HPDE6-E6E7 (cell line): ENCODE measurements around the gene CEP250.
A peak's percentile ranks its signal among the peaks of the same experiment; 100 is the strongest.
"Not testable (repeated sequence)": the region's sequence is repeated elsewhere in the genome, so short reads cannot be mapped to it uniquely, and the experiment has no call there.

Source experiments
- DNase-seq: peaks from one replicate; pipeline ENCODE4 v3.0.0; 2011; ENCODE audit warnings: missing footprints; ENCODE audit errors: extremely low spot score

CEP250 gene

GRCh38 chr20:35518955-35519354 lies 63.6 kb downstream of the CEP250 start:
- DNase-seq: no peak

DNA sequence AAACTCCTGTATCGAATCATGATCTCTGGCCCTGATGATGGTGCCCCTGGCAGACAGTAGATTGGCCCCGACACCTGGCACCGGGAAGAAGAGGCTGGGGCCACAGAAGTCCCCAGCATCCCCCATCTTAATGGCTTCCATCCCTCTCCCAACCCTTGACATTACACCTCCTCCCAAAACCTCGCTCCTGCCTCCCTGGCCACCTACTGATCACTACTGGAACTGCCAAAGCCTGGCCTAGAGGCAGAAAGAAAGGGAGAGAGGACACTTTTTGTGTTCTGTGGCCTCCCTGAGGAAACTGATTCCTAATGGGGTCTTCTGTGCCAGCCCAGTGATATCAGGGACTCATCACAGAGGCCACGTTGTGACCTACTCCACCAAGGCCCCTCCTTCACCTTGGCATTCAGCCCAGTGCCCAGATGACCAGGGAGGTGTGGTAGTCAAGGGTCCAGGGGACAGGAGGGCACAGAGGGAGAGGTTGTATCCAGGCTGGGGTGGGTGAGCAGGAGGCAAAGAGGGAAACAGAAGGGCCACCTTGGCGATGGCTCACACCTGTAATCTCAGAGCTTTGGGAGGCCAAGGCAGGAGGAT lies 68.0 kb downstream of the CEP250 start:
- DNase-seq: peak; percentile 76

DNA sequence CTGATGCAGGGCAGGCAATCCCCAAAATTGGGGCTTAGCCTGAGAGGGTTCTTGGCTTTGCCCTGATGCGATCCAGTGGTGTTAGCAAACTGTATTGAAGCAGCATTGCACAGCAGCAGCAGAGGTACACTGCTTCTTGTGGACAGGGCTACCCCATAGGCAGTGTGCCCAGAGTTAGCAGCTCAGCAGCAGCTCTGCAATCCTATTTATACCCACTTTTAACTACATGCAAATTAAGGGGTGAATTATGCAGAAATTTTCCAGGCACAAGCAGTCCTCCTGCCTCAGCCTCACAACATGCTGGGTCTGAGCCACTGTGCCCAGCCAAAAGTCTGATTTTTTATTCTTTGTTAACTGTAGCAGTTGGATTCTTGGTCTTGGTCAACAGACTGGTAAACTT lies 70.2 kb downstream of the CEP250 start:
- no peak for DNase-seq

DNA sequence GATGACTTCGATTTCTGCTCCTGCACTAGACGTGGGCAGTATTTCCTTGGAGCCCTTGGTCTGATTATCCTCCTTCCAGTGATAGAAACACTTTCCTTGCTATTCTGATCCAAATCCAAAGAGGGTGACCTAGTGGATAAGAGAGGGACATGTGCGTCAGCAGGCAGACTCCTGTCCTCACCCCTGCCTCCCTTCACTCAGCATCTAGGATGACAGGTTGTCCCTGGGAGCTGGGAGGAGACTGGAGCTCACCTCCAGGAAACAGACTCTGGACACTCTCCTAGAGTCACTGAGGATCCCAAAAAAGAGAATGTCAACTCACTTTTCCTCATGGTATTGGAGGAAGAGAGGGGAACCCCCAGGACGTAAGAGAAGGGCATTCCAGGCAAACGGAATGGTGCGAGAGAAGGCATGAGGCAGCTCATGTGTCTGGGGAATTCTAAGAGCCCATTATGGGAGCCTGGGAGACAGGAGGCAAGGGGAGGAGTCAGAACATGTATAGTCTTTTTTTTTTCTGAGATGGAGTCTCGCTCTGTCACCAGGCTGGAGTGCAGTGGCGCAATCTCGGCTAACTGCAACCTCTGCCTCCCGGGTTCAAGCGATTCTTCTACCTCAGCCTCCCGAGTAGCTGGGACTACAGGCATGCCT lies 71.8 kb downstream of the CEP250 start:
- no peak for DNase-seq

DNA sequence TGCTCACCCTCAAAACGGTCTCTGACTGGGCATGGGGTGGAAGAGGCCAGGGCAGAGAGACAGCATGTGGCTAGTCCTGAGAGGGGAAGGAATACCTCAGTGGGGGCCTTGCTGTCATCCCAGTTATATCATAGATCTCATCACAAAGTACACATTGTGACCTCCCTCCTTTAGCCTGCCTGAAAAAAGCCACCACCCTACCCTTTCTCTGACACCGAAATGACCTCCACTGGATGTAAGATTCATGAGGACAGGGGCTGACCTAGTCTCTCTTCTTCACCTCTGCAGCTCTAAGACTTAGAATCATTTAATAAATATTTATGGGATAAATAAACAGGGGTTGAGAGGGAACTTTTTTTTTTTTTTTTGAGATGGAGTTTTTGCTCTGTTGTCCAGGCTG lies 74.2 kb downstream of the CEP250 start, which contains the start of gene C20orf173:
Gene C20orf173 (minus strand): TSS at position 101 of the 400 bp plus-strand sequence. CDS start 279 bp downstream, outside the sequence.
- no peak for DNase-seq

DNA sequence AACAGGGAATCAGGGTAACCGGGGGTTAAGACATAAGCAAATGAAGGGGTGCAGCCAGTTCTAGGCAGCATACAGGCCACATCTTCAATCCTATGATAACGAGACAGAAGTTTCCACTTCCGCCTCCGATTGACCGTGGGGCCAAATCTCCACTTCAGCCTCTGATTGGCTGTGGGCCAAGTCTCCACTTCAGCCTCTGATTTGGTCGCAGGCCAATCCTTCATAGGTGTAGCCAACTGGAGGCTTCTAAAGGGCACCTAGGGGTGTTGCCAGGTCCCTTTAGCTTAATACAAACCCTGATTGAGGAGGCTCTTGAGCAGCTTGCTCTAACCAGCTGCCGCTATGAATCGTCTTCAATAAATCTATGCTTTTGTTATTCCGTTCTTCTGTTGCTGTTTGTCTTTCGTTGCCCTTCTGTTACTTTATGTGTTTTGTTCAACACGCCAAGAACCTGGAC lies 84.4 kb downstream of the CEP250 start:
- no peak for DNase-seq

DNA sequence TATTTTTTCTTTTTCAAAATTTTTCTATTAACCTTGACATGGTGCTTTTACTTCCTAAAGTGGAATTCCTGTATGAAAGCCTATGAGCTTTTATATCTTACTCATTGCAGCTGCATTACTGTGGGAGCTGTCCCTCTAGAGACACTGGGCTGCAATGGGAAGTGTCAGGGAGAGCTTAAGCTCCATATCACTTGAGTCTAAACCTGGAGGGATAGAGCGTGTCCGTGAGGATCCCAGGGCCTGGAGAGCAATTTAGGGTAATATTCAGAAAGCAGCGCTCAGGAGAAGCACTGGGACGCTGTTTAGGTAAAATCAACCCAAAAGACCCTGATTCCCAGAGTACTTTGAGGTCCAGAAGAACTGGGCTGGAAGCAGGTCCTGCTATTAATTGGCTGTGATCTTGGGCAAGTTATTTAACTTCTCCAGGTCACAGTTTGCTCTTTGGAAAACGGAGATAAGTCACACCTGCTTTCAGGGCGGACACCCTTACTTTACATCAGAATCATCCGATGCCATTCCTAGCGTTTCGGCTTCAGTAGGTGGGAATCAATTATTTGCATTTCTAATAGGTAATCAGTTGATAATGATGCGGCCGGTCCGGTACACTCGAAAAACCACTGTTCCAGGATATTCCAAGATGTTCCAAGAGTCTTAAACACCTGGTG lies 85.9 kb downstream of the CEP250 start:
- no peak for DNase-seq

DNA sequence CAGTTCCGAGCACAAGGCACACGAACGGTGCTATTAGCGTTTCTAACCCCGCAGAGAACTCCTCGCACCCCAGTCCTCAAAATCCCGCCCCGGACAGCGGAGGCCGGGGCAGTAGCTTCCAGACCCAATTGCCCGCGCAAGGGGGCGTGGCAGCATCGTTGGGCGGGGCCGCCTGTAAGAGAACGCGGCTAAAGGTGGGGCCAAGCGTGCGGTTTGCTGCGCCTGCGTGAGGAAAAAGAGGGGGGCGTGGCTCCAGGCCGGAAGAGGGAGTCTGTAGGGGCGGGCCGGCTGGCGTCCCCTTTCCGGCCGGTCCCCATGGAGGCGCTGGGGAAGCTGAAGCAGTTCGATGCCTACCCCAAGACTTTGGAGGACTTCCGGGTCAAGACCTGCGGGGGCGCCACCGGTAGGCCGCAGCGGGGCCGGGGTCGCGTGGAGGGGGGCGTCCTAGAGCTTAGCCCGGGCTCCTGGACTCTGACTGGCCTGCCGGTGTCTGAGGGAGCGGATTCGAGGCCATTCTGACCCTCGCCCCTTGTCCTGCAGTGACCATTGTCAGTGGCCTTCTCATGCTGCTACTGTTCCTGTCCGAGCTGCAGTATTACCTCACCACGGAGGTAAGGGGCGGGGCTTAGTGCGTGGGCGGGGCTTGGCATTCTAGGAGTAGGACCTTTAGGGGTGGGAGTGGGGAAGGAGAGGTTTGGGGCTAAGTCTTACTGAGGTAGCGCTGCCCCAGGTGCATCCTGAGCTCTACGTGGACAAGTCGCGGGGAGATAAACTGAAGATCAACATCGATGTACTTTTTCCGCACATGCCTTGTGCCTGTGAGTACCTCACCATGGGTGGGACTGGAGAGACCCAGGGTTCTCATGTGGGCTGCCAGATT lies 86.6 kb downstream of the CEP250 start, which contains the start of gene ERGIC3:
Gene ERGIC3 (plus strand): TSS at position 296 of the 880 bp plus-strand sequence. CDS start 20 bp downstream, at position 316.
- DNase-seq: peak; percentile 94

GRCh38 chr20:35542990-35543389 lies 87.6 kb downstream of the CEP250 start:
- no peak for DNase-seq

- DNase-seq: no peak
Observed at GRCh38 chr20:35544436-35544835, 89.0 kb downstream of the CEP250 start.

- DNase-seq: not testable (repeated sequence)
Observed at GRCh38 chr20:35544941-35545340, 89.5 kb downstream of the CEP250 start.

- no peak for DNase-seq
Observed at GRCh38 chr20:35546127-35546526, 90.7 kb downstream of the CEP250 start.

GRCh38 chr20:35547329-35547728 lies 91.9 kb downstream of the CEP250 start:
- DNase-seq: no peak

DNA sequence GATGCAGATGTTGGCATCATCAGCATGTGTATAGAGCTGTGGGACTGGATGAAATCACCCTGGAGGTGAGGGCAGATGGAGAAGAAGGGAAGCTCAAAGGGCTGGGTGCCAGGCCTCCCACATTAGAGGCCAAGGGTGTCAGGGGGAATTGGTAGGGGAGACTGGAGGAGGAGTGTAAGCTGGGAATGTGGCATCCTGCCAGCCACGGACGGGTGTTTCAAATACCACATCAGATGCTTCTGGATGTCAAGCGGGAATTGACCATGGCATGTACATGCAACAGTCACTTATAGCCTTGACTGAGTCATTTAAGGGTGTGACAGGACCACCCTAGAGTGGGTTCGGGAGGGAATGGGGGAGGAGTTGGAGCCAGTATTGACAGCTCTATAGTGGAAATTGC lies 96.1 kb downstream of the CEP250 start:
- no peak for DNase-seq

DNA sequence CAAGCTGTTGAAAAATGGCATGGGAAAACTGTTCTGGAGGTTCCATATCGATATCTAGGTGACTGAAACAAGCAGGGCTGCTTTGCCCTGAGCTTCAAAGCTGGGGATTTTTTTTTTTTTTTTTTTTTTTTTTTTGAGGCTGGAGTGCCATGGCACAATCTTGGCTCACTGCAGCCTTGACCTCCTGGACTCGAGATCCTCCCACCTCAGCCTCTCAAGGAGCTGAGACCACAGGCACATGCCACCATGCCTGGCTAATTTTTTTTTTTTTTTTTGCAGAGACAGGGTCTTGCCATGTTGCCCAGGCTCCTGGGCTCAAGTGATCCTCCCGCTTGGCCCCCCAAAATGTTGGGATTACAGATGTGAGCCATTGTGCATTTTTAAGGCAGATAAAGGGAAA lies 97.5 kb downstream of the CEP250 start:
- DNase-seq: no peak

- not testable (repeated sequence) for DNase-seq
Observed at GRCh38 chr20:35555461-35555860, 100.1 kb downstream of the CEP250 start.

DNA sequence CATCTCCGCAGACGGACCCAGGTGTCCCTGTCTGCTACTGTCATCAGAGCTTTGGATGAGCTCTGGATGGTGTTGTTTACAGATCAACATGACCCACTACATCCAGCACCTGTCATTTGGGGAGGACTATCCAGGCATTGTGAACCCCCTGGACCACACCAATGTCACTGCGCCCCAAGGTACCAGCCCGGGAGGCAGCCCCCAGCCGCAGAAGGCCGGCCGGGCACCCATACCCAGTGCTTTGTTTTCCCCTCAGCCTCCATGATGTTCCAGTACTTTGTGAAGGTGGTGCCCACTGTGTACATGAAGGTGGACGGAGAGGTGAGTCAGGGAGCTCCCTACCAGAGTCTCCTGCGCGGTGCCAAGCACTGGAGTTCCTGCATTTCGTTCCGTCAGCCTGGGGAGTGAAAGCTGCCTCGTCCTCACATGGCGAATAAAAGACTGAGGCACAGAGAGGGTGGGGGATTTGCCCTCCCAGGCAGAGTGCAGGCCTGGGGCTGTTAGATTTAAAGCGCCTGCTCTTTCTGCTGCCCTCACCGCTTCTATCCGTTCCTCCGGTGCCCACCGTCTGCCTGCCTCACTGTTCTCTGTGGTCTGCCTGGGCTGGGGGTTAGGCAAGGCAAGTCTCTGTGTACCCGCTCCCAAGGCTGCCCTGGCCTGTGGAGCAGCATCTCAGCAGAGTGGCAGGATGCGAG lies 100.7 kb downstream of the CEP250 start:
- no peak for DNase-seq

GRCh38 chr20:35556871-35557270 lies 101.5 kb downstream of the CEP250 start:
- DNase-seq: no peak

- DNase-seq: no peak
Observed at GRCh38 chr20:35558451-35558850, 103.1 kb downstream of the CEP250 start.

- no peak for DNase-seq
Observed at GRCh38 chr20:35559042-35559693, 103.8 kb downstream of the CEP250 start.

DNA sequence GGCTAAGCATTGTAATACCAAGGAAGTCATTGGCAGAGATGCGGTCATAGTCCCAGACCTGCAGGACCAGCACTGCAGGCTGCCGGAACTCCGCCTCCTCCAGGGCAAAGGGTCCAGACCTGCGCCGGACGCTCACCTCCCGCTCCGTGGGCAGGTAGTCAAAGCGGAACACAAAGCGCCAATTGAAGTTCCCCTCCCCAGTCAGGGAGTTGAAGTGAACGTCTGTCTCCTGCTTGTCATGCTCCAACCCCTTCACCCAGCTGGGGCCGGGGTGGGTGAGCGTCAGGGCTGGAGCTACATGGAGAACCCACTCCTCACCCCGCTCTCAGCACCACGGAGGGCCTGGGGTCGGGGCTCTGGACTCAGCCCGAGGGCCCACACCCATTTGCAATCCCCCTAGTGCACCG lies 104.7 kb downstream of the CEP250 start:
- DNase-seq: no peak
